Neural crest cell (in vitro differentiated cells): Measurements from ENCODE around the gene SYTL5. TPM values are rescaled to one million over a fixed set of nuclear protein-coding genes. Genes with fewer than 3 reads are reported as not detected.

ENCODE experiments used
- DNase-seq: peaks from one replicate; pipeline ENCODE4 v3.0.0; 2021; ENCODE audit warnings: low read depth, mixed read lengths, low spot score
- H3K27ac Mint-ChIP-seq: one replicate; pipeline ENCODE4 v1.8.0; 2021; ENCODE audit warnings: mild to moderate bottlenecking, mixed read lengths; ENCODE audit not compliant: unreplicated experiment
- H3K27me3 Mint-ChIP-seq: 2 replicates; pipeline ENCODE4 v1.8.0; 2021; ENCODE audit warnings: low read depth, mild to moderate bottlenecking, mixed read lengths
- H3K36me3 Mint-ChIP-seq: 2 replicates; pipeline ENCODE4 v1.8.0; 2021; ENCODE audit warnings: low read depth, mild to moderate bottlenecking, mixed read lengths
- H3K4me1 Mint-ChIP-seq: 2 replicates; pipeline ENCODE4 v1.8.0; 2021; ENCODE audit warnings: mixed read lengths
- H3K4me3 Mint-ChIP-seq: one replicate; pipeline ENCODE4 v1.8.0; 2021; ENCODE audit warnings: mild to moderate bottlenecking, mixed read lengths
- H3K9me3 Mint-ChIP-seq: 2 replicates; pipeline ENCODE4 v1.8.0; 2021; ENCODE audit warnings: mixed read lengths
- CTCF ChIP-seq: fragments of 200-600 bp; sonication (generic); conservative IDR thresholded peaks from 2 replicates; pipeline ENCODE4 v1.5.0; 2021; ENCODE audit warnings: antibody characterized with exemption, mild to moderate bottlenecking
- total RNA-seq: library from RNA; stranded (reverse); gene quantifications from 2 replicates; pipeline ENCODE4 v1.2.1, GENCODE V29; 2021

SYTL5 gene
- total RNA-seq, 1 donor from 2014 or later = 0.05 TPM

DNA sequence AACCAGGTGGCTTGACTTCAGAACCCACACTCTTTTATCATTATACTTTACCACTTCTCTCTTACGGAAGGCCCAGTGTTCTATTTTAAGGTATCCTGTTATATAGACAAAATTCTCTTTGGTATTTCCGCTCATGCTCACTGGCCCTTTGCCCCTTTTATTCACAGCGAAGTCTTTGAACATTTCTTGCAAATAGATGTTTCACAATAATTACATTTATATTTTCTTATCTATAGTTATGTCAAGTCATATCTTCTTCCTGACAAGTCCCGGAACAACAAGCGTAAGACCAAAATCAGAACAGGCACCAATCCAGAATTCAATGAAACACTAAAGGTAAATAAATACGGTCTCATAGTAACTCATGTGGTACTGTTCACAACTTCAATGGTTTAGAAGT lies 102.0 kb downstream of the SYTL5 start:
- Mint-ChIP-seq H3K4me3 (no peak overlapping the region), H3K27me3 (no peaks in the 10 kb centered on the region), H3K9me3 (peaks cover 3% of the 10 kb centered on the region), H3K27ac (no peak overlapping the region), H3K4me1 (no peaks in the 10 kb centered on the region), H3K36me3 (no peaks in the 10 kb centered on the region)
- no peak for TF ChIP-seq CTCF
- no peak for DNase-seq

DNA sequence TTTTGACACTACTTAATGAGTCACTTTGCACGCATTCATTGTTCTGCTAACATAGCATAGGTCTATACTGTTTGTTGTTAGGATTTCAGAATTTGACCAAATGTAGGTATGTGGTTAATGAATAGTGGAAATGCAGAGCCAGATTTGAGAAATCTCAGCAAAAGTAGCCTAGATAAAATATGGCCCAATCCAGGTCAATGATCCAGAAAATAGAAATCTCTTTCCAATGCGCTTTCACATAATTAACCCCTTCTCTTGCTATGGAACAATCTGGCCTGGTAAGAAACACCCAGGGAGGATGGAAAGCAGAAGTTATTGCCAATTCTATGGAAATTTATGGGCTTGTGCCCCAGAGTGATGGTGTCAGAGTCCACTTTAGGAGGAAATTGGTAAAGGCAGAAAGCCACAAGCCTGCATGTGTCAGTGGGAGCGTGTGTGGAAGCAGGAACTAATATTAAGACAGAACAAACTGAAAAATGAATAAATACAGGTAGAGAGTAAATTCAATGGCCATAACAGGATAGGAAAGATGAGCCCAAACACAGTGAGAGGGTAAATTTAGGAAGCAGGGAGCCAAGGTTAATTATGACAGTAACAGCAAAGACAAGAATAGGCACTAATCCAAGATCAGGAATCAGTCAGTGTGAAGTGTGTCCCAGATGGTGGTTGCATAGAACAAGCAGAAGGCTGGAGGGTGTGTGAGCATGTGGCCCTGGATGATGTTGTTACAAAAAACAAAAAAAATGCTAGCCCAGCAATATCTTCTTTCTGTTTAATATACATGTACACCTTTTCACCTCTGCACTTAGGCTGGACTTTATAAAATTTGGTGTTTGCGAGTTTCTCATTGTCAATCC lies 102.9 kb downstream of the SYTL5 start:
- no peak for DNase-seq
- no peak for TF ChIP-seq CTCF
- no peak overlapping the region for H3K27ac Mint-ChIP-seq
- H3K4me1 Mint-ChIP-seq = no peaks in the 10 kb centered on the region
- no peaks in the 10 kb centered on the region for H3K36me3 Mint-ChIP-seq
- peaks cover 8% of the 10 kb centered on the region for H3K9me3 Mint-ChIP-seq
- no peaks in the 10 kb centered on the region for H3K27me3 Mint-ChIP-seq
- no peak overlapping the region for H3K4me3 Mint-ChIP-seq

DNA sequence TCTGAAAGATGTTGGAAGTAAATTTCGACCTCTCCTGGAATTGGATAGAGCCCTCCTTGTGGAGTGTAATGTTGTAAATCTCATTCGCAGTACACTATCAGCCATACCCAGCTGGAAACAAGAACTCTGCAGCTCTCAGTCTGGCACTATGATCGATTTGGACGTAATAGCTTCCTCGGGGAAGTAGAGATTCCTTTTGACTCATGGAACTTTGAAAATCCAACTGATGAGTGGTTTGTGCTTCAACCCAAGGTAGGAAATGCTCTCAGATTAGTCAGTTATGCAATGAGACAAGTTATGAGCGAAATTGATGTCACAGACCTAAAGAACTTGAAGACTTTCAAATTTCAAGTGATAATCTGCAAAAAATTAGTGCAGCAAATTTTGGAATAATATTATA lies 103.9 kb downstream of the SYTL5 start:
- Mint-ChIP-seq H3K36me3 (no peaks in the 10 kb centered on the region), H3K27ac (no peak overlapping the region), H3K27me3 (no peaks in the 10 kb centered on the region), H3K4me1 (no peaks in the 10 kb centered on the region), H3K4me3 (no peak overlapping the region), H3K9me3 (peaks cover 6% of the 10 kb centered on the region)
- no peak for TF ChIP-seq CTCF
- DNase-seq = no peak

- H3K36me3 Mint-ChIP-seq = no peaks in the 10 kb centered on the region
- TF ChIP-seq CTCF = no peak
- H3K27me3 Mint-ChIP-seq = no peaks in the 10 kb centered on the region
- H3K9me3 Mint-ChIP-seq = peaks cover 11% of the 10 kb centered on the region
- DNase-seq = no peak
- H3K4me3 Mint-ChIP-seq = no peak overlapping the region
- no peaks in the 10 kb centered on the region for H3K4me1 Mint-ChIP-seq
- H3K27ac Mint-ChIP-seq = no peak overlapping the region
Observed at GRCh38 chrX:38111196-38111595, 104.8 kb downstream of the SYTL5 start.

DNA sequence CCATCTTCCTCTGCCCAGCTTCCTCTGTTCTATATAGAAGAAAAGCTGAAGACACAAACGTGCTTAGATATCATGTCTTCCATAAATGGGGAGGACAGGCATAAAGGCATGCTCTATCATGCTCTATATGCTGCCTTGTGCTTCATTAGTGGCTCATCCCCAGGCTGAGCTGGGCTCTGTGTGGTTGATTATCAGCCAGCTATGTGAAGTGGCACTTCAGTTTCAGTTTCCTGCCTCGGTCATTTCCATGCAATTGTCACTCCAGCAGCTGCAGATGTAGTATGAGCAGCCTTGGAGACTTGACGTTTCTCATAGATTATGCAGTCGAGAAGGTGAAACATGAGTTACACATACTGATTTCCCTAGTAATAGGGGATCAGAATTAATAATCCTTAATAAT lies 106.2 kb downstream of the SYTL5 start:
- no peaks in the 10 kb centered on the region for H3K4me1 Mint-ChIP-seq
- H3K27me3 Mint-ChIP-seq = no peaks in the 10 kb centered on the region
- no peaks in the 10 kb centered on the region for H3K36me3 Mint-ChIP-seq
- TF ChIP-seq CTCF = no peak
- peaks cover 11% of the 10 kb centered on the region for H3K9me3 Mint-ChIP-seq
- DNase-seq = no peak
- H3K27ac Mint-ChIP-seq = no peak overlapping the region
- H3K4me3 Mint-ChIP-seq = no peak overlapping the region
